ENCODE results near the gene GH2.
"Not testable (repeated sequence)": the region's sequence is repeated elsewhere in the genome, so short reads cannot be mapped to it uniquely, and the experiment has no call there.

GH2 gene

DNA sequence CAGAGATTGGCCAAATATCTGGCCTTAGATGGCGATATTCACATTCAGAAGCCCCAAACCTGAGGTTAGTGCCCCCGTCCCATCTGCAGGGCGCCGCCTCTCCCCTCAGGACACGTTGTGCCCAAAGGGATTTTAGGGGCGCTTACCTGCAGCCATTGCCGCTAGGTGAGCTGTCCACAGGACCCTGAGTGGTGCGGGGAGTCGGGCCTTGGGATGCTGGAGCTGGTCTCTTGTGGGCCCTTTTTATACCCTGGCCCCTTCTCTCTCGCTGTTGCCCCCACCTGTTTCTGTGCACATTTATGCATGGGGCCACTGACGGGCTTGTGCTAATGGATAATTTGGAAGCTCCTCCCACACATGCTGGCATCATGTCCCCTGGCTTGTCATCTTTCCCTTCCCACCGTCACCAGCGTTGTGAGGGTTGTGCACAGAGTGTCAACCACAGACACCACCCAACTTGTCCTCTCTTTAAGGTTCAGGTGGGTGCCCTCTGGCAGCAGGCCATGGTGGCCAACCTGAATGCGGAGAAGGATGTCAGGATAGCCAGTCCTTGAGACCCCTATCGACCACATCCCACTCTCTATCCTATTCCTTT lies 29.4 kb upstream of the GH2 start, which contains the start of gene CSHL1:
CSHL1 (minus strand) TSS at position 218 of the 595 bp plus-strand sequence; CDS start at position 156, 62 bp downstream.
- no peak for DNase-seq

DNA sequence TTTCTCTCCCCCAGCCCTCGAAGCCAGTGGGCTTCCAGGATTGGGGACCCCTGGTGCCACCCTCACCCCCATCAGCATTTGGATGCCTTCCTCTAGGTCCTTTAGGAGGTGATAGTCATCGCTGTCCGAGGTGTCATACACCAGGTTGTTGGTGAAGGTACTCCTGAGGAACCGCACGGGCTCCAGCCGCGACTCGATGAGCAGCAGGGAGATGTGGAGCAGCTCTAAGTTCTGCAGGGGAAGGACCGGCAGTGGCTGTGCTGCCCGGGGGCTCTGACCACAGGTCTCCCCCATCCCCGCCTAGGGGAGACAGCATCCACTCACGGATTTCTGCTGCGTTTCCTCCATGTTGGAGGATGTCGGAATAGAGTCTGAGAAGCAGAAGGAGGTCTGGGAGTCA lies 28.4 kb upstream of the GH2 start:
- no peak for DNase-seq

GRCh38 chr17:63909586-63909985 lies 27.8 kb upstream of the GH2 start:
- not testable (repeated sequence) for DNase-seq

GRCh38 chr17:63907161-63907778 lies 25.5 kb upstream of the GH2 start:
- not testable (repeated sequence) for DNase-seq

DNA sequence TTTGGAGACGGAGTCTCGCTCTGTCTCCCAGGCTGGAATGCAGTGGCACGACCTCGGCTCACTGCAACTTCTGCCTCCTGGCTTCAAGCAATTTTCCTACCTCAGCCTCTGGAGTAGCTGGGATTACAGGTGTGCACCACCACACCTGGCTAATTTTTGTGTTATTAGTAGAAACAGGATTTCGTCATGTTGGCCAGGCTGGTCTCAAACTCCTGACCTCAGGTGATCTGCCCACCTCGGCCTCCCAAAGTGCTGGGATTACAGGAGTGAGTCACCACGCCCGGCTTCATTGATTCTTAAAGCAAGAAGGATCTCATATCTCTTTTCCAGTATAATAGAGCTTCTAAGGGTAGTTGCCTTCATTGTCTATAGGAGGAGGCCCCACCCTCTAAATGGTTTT lies 23.1 kb upstream of the GH2 start:
- not testable (repeated sequence) for DNase-seq

GRCh38 chr17:63903787-63904201 lies 22.1 kb upstream of the GH2 start:
- DNase-seq: not testable (repeated sequence)

DNA sequence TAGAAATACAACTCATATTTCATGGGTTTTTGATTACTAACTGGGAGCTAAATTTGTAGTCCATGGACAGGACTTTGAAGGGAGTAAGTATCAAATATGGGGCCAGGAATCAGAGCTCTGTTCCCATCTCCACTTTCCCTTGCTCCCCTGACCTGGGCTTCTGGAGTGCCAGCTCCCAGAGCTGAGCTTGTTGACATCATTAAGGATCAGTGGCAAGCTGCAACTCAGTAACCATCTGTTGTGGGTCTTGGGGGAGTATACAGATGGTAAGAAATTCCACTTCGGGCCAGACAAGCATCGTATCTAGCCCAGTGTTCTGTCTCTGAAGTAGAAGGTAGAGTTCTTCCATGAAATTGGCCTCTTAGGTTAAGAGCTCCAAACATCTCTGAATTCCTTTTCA lies 20.2 kb upstream of the GH2 start:
- DNase-seq: not testable (repeated sequence)

GRCh38 chr17:63898899-63899798 lies 17.4 kb upstream of the GH2 start:
- DNase-seq: not testable (repeated sequence)

- not testable (repeated sequence) for DNase-seq
These were observed 15.0 kb upstream of the GH2 start, which contains the start of gene CSH1 for GRCh38 chr17:63896524-63897354. Gene CSH1, minus strand, starts transcription at chr17:63896574. Its CDS starts 63 bp downstream, at chr17:63896511.

GRCh38 chr17:63894821-63895220 lies 13.1 kb upstream of the GH2 start:
- DNase-seq: not testable (repeated sequence)

GRCh38 chr17:63894021-63894420 lies 12.3 kb upstream of the GH2 start:
- not testable (repeated sequence) for DNase-seq

GRCh38 chr17:63892316-63893037 lies 10.7 kb upstream of the GH2 start:
- not testable (repeated sequence) for DNase-seq

DNA sequence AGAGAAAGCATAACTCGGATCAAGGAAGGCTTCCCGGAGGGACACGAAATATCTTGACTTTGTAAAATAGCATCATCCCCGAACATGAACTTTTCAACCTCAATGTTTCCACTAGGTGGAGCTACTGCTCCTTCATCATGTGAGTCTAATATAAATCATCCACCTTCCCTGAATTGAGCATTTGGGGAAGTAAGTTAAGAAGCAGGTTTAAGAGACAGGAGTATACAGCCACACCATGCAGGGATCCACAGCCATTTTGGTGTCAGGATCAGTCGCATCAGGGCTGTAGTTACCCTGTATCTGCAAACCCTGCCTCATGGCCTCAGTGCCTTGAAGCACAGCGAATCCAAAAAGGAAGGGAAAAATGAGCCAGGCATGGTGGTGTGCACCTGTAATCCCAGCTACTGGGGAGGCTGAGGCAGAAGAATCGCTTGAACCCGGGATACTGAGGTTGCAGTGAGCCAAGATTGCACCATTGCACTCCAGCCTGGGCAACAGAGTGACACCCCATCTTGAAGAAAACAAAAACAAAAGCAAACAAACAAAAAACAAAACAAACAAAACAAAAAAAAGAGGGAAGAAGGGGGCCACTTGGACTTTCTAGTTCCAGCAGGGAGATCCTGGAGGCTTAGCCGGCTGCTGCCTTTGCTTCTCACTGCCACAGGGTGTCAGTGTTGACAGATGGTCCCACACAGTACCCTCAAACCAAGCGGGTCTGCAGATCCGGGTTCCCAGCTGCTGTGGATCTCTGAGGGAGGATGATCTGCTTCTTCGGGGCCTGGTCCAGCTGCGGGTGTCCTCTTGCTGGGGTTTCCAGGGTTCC lies 7.5 kb upstream of the GH2 start:
- not testable (repeated sequence) for DNase-seq

DNA sequence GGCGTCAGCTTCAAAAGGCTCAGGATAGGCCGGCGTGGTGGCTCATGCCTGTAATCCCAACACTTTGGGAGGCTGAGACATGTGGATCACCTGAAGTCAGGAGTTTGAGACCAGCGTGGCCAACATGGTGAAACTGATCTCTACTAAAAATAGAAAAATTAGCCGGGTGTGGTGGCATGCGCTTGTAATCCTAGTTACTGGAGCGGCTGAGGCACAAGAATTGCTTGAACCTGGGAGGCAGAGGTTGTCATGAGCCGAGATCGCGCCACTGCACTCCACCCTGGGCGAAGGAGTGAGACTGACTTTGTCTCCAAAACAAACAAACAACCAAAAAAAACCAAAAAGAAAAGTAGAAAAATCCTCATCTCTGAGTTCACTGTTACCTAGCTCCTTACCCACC lies 3.4 kb upstream of the GH2 start:
- not testable (repeated sequence) for DNase-seq

GRCh38 chr17:63882626-63883126 lies 932 bp upstream of the GH2 start:
- DNase-seq: not testable (repeated sequence)

DNA sequence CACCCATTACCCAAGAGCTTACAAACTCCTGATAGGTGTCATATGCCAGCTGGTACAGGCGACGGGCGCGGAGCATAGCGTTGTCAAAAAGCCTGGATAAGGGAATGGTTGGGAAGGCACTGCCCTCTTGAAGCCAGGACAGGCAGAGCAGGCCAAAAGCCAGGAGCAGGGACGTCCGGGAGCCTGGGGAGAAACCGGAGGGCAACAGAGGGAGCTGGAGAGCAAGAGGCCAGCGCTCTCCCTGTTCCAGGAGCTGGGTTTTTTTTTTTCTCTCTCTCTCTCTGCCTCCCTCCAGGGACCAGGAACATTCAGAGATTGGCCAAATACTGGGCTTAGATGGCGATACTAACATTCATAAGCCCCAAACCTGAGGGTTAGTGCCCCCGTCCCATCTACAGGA lies 407 bp downstream of the GH2 start:
- not testable (repeated sequence) for DNase-seq

DNA sequence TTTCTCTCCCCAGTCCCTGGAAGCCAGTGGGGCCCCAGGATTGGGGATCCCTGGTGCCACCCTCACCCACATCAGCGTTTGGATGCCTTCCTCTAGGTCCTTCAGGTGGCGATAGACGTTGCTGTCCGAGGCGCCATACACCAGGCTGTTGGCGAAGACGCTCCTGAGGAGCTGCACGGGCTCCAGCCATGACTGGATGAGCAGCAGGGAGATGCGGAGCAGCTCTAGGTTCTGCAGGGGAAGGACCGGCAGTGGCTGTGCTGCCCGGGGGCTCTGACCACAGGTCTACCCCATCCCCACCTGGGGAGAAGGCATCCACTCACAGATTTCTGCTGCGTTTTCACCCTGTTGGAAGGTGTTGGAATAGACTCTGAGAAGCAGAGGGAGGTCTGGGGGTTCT lies 1.0 kb downstream of the GH2 start:
- DNase-seq: no peak

DNA sequence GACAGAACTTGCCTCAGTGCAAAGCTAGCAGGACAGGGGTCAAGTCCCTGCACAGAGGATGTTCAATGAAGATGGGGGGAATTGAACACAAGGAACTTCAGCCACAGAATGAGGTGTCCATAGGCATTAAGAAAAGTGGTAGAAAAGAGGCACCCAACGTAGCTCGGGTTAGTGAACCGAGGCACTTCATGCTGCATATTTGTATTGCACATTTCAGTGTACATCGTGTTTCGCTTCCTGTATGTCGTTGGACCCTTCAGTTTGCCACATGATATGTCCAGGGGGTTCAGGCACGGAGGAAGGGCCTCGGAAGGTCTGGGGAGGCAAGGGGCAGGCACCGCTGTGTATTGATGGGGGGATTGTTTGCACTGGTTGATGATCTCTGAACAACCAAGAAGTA lies 3.3 kb downstream of the GH2 start:
- not testable (repeated sequence) for DNase-seq

DNA sequence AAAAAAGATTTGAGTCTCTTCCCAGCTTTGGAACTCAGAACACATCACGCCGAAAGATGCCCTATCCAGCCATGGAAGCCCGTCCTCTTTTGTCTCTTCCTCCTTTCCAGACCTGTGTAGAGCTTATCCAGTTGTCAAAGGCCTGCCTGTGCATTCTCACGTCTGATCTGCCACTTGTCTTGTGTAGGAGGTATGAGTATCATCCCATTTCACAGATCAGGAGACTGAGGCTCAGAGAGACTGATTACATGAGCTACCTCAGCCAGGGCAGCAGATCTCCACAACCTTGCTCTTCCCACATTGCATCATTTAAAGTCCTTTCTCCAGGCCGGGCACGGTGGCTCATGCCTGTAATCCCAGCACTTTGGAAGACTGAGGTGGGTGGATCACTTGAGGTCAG lies 7.1 kb downstream of the GH2 start:
- DNase-seq: not testable (repeated sequence)

GRCh38 chr17:63874061-63874626 lies 7.6 kb downstream of the GH2 start:
- DNase-seq: not testable (repeated sequence)
